ENCODE measurements around the gene PECR.
A peak's percentile ranks its signal among the peaks of the same experiment; 100 is the strongest.

Gene PECR

DNA sequence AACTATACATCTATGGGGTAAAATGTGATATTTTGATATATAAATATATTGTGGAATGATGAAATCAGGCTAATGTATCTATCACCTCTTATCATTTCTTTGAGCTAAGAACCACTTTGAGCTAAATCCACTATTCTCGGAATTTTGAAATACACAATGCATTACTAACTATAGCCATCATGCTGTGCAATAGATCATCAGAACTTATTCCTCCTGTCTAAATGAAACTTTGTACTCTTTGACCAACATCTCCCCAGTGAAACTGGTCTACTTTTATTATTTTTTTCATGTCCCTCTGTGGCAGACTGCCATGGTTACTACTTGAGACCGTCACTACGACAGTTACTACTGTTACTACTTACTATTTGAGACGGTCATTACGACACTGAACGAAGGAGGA lies 11.4 kb downstream of the PECR start:
- Histone ChIP-seq H3K9ac (ENCODE audit: low read depth, low read length) (no peak overlapping the region), H3K27me3 (ENCODE audit: insufficient read depth, low read length) (no peaks in the 10 kb centered on the region), H3K36me3 (ENCODE audit: insufficient read depth, low read length) (peaks cover 34% of the 10 kb centered on the region), H3K4me3 (ENCODE audit: low read length) (no peak overlapping the region), H3K9me3 (ENCODE audit: insufficient read depth, low read depth, low read length) (no peaks in the 10 kb centered on the region), H3K27ac (ENCODE audit: low read depth, low read length) (no peak overlapping the region), H3K4me1 (ENCODE audit: insufficient read depth, low read length) (no peaks in the 10 kb centered on the region)
- 94% methylated on average over 6 of the region's 6 CpGs for WGBS

DNA sequence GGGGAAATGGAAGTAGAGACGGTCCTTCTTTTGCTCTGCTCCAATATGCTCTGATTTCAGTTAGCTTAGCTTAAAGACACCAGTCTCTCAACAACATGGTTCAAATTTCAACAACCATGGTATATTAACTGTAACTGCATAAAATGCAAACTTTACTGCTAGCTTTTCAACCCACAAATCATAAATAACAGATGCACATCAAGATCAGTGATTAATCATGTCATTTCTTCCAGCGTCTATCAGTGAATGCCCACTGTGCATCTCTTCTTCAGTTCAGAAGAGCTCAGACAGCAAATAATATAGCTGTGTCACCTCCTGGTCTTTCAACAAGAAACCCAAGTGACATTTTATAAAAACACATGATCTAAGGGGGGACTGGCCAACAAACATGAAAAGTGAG lies 12.6 kb downstream of the PECR start:
- Histone ChIP-seq H3K27ac (ENCODE audit: low read depth, low read length) (no peak overlapping the region), H3K4me3 (ENCODE audit: low read length) (no peak overlapping the region), H3K9me3 (ENCODE audit: insufficient read depth, low read depth, low read length) (no peaks in the 10 kb centered on the region), H3K4me1 (ENCODE audit: insufficient read depth, low read length) (no peaks in the 10 kb centered on the region), H3K36me3 (ENCODE audit: insufficient read depth, low read length) (peaks cover 40% of the 10 kb centered on the region), H3K9ac (ENCODE audit: low read depth, low read length) (no peak overlapping the region), H3K27me3 (ENCODE audit: insufficient read depth, low read length) (no peaks in the 10 kb centered on the region)
- WGBS: 90% methylated on average over 2 of the region's 2 CpGs

DNA sequence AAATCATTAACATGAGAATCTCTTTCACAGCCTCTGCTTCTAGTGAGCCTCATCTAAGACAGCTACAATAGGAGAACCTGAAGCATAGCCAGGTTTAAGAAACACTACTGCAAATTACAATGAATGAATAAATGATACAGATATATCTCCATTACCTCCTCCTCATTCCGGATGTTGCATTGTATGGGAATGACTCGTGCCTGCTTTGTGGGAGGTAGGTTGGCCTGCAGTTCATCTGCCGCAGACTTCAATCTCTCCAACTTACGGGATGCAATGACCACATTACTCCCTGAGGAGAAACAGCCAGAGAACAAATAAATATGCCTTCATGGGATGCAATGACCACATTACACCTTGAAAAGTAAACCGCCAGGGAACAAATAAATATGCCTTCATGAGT lies 15.4 kb downstream of the PECR start:
- WGBS: 89% methylated on average over 4 of the region's 5 CpGs

DNA sequence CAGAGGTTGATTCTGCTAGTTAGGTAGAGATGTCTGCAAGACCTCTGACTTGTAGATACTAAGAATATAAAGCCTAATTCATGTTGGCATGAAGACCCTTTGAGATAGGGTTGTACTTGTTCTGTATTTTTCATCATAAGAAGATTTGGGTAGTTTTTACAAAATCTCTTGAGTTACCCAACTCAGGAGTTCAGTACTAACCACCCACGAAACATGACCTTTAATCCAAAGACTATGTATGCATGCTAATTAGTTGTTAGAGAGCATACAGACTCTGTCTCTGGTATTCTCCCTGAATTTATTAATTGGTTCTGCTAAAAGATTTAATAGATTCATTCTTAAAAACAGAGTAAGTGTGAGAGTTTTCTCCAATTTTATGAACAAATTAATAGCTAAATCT lies 16.9 kb downstream of the PECR start:
- WGBS: no CpG with 5 or more reads among the region's 1 CpG
- Histone ChIP-seq H3K9me3 (ENCODE audit: insufficient read depth, low read depth, low read length) (no peaks in the 10 kb centered on the region), H3K27me3 (ENCODE audit: insufficient read depth, low read length) (no peaks in the 10 kb centered on the region), H3K36me3 (ENCODE audit: insufficient read depth, low read length) (peaks cover 51% of the 10 kb centered on the region), H3K4me3 (ENCODE audit: low read length) (no peak overlapping the region), H3K4me1 (ENCODE audit: insufficient read depth, low read length) (no peaks in the 10 kb centered on the region), H3K9ac (ENCODE audit: low read depth, low read length) (no peak overlapping the region), H3K27ac (ENCODE audit: low read depth, low read length) (no peak overlapping the region)

More for the DNA sequence above, 15.4 kb downstream of the PECR start:
- Histone ChIP-seq H3K27ac (ENCODE audit: low read depth, low read length) (no peak overlapping the region), H3K36me3 (ENCODE audit: insufficient read depth, low read length) (peaks cover 39% of the 10 kb centered on the region), H3K9ac (ENCODE audit: low read depth, low read length) (no peak overlapping the region), H3K27me3 (ENCODE audit: insufficient read depth, low read length) (no peaks in the 10 kb centered on the region), H3K4me1 (ENCODE audit: insufficient read depth, low read length) (no peaks in the 10 kb centered on the region), H3K9me3 (ENCODE audit: insufficient read depth, low read depth, low read length) (no peaks in the 10 kb centered on the region), H3K4me3 (ENCODE audit: low read length) (no peak overlapping the region)

DNA sequence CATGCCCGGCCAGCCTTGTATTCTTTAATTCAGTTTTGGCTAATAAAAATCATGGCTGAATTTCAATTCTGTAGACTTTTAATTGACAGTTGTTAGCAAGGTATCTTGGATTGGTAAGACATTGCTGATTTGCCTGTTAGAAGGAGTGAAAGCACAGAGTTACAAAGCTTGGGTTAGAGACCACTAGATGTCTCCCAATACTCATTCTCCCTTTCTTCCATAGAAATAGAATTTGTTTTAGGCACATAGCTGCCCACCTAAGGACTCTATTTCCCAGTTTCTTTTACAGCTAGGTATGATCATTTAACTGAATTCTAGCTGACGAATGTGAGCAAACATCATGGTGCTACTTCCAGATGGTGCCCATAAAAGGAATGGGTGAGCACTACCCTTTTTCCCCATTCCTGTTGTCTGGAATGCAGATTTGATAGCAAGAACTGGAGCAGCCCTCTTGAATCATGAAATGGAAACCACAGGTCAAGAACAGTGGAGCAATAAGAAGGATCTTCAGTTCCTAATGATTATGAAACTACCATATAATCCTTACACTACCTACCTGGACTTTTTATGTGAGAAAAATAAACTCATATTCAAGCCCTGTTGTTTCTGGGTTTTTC lies 17.5 kb downstream of the PECR start:
- Histone ChIP-seq H3K9me3 (ENCODE audit: insufficient read depth, low read depth, low read length) (0 out of 2 replicates have a peak, but pooled peaks cover 2% of the 10 kb centered on the region), H3K36me3 (ENCODE audit: insufficient read depth, low read length) (peaks cover 56% of the 10 kb centered on the region), H3K27me3 (ENCODE audit: insufficient read depth, low read length) (no peaks in the 10 kb centered on the region), H3K4me3 (ENCODE audit: low read length) (no peak overlapping the region), H3K4me1 (ENCODE audit: insufficient read depth, low read length) (no peaks in the 10 kb centered on the region), H3K27ac (ENCODE audit: low read depth, low read length) (no peak overlapping the region), H3K9ac (ENCODE audit: low read depth, low read length) (no peak overlapping the region)
- 96% methylated on average over 2 of the region's 2 CpGs for WGBS

DNA sequence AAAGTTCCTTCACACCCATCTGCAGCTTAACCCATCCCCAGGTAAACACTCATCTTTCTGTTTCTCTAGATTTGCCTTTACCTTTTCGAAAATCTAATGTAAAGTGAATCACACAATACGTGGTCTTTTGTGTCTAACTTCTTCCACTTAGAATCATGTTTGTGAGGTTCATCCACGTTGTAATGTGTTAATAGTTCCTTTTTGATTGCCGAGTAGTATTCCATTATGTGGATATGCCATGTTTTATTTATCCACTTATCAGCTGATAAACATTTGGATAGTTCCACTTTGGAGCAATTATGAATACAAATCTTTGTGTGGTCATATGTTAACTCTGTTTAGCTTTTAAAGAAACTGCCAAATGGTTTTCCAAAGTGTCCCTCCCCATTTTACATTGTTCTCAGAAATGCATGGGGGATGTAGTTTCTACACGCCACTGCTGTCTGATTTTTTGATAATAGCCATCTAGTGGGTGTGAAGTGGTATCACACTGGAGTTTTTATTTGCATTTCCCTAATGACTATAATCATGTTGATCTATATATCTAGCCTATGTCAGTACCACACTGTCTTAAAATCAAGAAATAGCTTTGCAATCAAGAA lies 22.3 kb downstream of the PECR start:
- Histone ChIP-seq H3K4me1 (ENCODE audit: insufficient read depth, low read length) (no peaks in the 10 kb centered on the region), H3K9ac (ENCODE audit: low read depth, low read length) (no peak overlapping the region), H3K9me3 (ENCODE audit: insufficient read depth, low read depth, low read length) (0 out of 2 replicates have a peak, but pooled peaks cover 2% of the 10 kb centered on the region), H3K4me3 (ENCODE audit: low read length) (no peak overlapping the region), H3K27ac (ENCODE audit: low read depth, low read length) (no peak overlapping the region), H3K36me3 (ENCODE audit: insufficient read depth, low read length) (peaks cover 48% of the 10 kb centered on the region), H3K27me3 (ENCODE audit: insufficient read depth, low read length) (no peaks in the 10 kb centered on the region)
- 93% methylated on average over 5 of the region's 5 CpGs for WGBS

DNA sequence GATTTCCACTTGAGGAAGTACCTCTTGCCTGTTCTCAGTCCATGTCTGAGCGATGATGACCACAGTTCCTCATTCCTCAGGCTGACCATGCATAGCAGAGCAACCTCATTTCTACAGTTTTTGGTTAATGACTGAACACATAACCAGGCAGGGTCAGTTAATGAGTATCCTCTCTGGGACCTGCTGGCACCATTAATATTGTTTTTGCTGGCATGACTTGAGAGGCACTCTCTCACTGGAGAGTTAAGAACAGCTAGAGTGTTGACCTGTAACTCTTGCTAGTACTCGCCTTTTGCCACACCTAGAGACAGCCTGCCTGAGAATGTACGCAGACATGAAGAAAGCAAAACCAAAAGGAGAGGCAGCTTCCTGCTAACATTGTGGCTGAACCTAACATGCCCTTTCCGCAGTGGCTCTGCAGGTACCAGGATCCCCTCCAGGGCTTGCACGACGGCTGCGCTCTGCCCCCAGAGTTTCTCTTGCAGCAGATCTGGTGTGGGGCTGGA lies 23.9 kb downstream of the PECR start:
- H3K27ac ChIP-seq (ENCODE audit: low read depth, low read length): 0 out of 2 replicates have a peak overlapping the region, but pooled peaks have one; percentile 1
- WGBS: 87% methylated on average over 7 of the region's 7 CpGs
- H3K9ac ChIP-seq (ENCODE audit: low read depth, low read length): no peak overlapping the region

DNA sequence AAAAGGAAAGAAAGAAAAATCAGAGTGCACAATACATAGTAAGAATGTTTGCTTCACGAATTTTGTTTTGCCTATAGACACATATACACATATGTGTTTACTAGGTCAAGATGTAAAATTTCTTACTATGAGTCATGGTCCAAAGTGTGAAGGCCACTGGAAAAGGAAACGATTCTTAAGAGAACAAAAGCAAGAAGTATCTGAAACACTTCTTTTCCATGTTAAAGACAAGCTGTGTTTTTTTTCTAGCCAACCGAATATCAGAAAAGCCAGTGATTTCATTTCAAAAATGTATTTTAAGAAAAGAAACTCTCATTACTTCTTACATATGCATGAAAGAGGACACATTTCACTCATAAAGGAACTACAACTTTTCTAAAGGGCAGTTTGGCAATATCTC lies 24.9 kb downstream of the PECR start:
- 0 out of 2 replicates have a peak, but pooled peaks cover 2% of the 10 kb centered on the region for H3K9me3 ChIP-seq (ENCODE audit: insufficient read depth, low read depth, low read length)
- WGBS: 100% methylated on average over 2 of the region's 3 CpGs
- H3K27me3 ChIP-seq (ENCODE audit: insufficient read depth, low read length): no peaks in the 10 kb centered on the region
- no peaks in the 10 kb centered on the region for H3K4me1 ChIP-seq (ENCODE audit: insufficient read depth, low read length)
- H3K9ac ChIP-seq (ENCODE audit: low read depth, low read length): no peak overlapping the region
- H3K27ac ChIP-seq (ENCODE audit: low read depth, low read length): no peak overlapping the region
- no peak overlapping the region for H3K4me3 ChIP-seq (ENCODE audit: low read length)
- peaks cover 31% of the 10 kb centered on the region for H3K36me3 ChIP-seq (ENCODE audit: insufficient read depth, low read length)

More for the DNA sequence above, 23.9 kb downstream of the PECR start:
- H3K4me3 ChIP-seq (ENCODE audit: low read length): no peak overlapping the region
- no peaks in the 10 kb centered on the region for H3K27me3 ChIP-seq (ENCODE audit: insufficient read depth, low read length)
- 0 out of 2 replicates have a peak, but pooled peaks cover 2% of the 10 kb centered on the region for H3K9me3 ChIP-seq (ENCODE audit: insufficient read depth, low read depth, low read length)
- no peaks in the 10 kb centered on the region for H3K4me1 ChIP-seq (ENCODE audit: insufficient read depth, low read length)
- H3K36me3 ChIP-seq (ENCODE audit: insufficient read depth, low read length): peaks cover 41% of the 10 kb centered on the region

- no peak overlapping the region for H3K4me3 ChIP-seq (ENCODE audit: low read length)
- H3K4me1 ChIP-seq (ENCODE audit: insufficient read depth, low read length): no peaks in the 10 kb centered on the region; the same call in 1 of the 2 replicates
- peaks cover 26% of the 10 kb centered on the region for H3K36me3 ChIP-seq (ENCODE audit: insufficient read depth, low read length)
- 90% methylated on average over 4 of the region's 4 CpGs for WGBS
- H3K27ac ChIP-seq (ENCODE audit: low read depth, low read length): no peak overlapping the region
- H3K27me3 ChIP-seq (ENCODE audit: insufficient read depth, low read length): no peaks in the 10 kb centered on the region
- H3K9me3 ChIP-seq (ENCODE audit: insufficient read depth, low read depth, low read length): 0 out of 2 replicates have a peak, but pooled peaks cover 2% of the 10 kb centered on the region
- no peak overlapping the region for H3K9ac ChIP-seq (ENCODE audit: low read depth, low read length)
These were observed 25.9 kb downstream of the PECR start for GRCh38 chr2:216055680-216056079.

DNA sequence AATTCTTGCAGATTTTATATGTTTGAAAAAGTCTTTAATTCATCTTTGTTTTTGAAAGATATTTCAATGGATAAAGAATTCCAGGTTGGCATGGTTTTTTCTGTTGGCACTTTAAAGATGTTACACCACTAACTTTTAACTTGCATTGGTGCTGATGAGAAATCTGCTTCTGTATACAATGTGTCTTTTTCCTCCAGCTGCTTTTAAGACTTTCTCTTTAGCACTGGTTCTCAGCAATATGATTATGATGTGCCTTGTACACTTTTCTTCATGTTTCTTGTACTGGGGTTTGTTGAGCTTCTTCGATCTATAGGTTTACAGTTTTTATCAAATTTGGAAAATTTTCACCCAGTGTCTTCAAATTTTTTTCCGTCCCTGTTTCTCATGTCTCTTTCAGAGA lies 29.2 kb downstream of the PECR start:
- peak overlapping the region; percentile 35; the same call in 1 of the 2 replicates for H3K27ac ChIP-seq (ENCODE audit: low read depth, low read length)
- H3K4me1 ChIP-seq (ENCODE audit: insufficient read depth, low read length): no peaks in the 10 kb centered on the region; the same call in 1 of the 2 replicates
- no peaks in the 10 kb centered on the region for H3K27me3 ChIP-seq (ENCODE audit: insufficient read depth, low read length)
- no peak overlapping the region for H3K9ac ChIP-seq (ENCODE audit: low read depth, low read length)
- H3K4me3 ChIP-seq (ENCODE audit: low read length): no peak overlapping the region
- H3K9me3 ChIP-seq (ENCODE audit: insufficient read depth, low read depth, low read length): no peaks in the 10 kb centered on the region
- 98% methylated on average over 2 of the region's 2 CpGs for WGBS
- H3K36me3 ChIP-seq (ENCODE audit: insufficient read depth, low read length): peaks cover 23% of the 10 kb centered on the region

DNA sequence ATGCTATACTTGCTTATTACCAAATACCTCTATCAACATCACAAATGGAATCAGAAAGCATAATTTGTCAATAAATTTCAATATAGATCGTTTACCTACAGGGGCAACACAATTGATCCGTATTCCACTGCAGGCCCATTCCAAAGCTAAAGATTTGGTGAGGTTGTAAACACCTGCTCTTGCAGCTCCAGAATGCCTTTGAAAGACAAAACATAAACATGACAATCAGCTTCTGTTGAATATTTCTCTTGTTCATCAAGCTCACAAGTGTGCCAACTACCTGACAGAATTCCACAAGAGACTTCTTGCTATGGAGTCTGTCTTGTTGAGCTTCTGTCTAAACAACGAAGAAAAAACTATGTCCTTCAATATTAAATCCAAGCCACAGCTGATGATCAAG lies 30.3 kb downstream of the PECR start:
- H3K27ac ChIP-seq (ENCODE audit: low read depth, low read length): peak overlapping the region; percentile 88; the same call in 1 of the 2 replicates
- H3K36me3 ChIP-seq (ENCODE audit: insufficient read depth, low read length): peaks cover 34% of the 10 kb centered on the region
- H3K4me1 ChIP-seq (ENCODE audit: insufficient read depth, low read length): no peaks in the 10 kb centered on the region; the same call in 1 of the 2 replicates
- H3K9ac ChIP-seq (ENCODE audit: low read depth, low read length): 0 out of 2 replicates have a peak overlapping the region, but pooled peaks have one; percentile 49
- WGBS: 89% methylated on average over 3 of the region's 3 CpGs
- H3K4me3 ChIP-seq (ENCODE audit: low read length): no peak overlapping the region
- no peaks in the 10 kb centered on the region for H3K27me3 ChIP-seq (ENCODE audit: insufficient read depth, low read length)
- no peaks in the 10 kb centered on the region for H3K9me3 ChIP-seq (ENCODE audit: insufficient read depth, low read depth, low read length)

Measured in HUES64 (cell line).